Islet precursor cell (in vitro differentiated cells): Measurements from ENCODE around the gene HNMT.
"Not testable (repeated sequence)": the region's sequence is repeated elsewhere in the genome, so short reads cannot be mapped to it uniquely, and the experiment has no call there.

ENCODE experiments used
- DNase-seq: peaks from one replicate; pipeline ENCODE4 v3.0.0-alpha.2; 2018

Gene HNMT

DNA sequence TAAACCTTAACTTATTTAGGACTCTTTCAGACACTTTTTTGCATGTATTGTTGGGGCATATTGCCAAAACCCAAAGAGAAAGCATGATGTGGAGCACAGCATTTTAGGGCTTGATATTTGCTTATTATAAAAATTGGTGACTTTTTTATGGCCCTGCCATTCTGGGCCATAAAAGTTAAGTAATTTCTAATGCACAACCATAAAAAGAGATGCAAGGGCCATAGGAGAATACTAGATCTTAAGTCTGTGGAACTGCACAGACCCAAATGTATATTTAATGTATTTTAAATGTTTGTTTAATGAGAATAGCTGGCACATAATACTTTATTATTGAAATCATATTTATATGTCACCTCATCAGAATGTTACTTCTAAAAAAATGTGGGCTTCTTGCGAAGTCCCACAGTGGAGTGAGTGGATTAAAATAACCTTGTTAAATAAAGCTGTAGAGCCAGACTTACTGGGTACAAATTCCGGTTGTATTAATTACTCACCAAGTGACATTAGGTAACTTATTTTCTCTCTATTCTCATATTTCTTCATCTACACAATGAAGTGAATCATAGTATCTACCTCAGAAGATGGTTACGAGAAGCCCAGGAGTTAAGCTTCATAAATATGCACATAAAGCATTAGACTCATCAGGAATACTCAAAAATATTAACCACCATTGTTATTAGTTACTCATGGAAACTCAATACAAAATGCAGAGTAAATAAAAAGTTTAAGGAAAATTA lies 52.2 kb downstream of the HNMT start:
- no peak for DNase-seq

DNA sequence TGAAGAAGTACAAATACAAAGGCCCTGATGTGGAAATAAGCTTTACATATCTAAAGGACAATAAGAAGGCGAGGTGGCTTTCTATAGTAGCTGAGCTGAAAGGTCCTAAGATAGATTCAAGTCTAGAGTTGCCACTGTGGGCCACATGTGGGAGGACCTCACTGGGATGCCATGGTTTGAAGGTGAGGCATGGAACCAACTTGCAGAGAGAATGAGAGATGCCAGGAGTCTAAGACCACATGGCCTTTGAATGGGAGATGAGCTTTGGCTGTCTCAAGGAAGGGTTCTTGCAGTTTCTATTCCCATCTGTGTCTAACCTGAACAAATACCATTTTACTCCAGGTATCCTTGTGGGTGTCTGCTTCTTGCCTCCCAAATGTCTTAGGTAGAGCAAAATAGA lies 53.6 kb downstream of the HNMT start:
- no peak for DNase-seq

GRCh38 chr2:138018866-138019688 lies 54.8 kb downstream of the HNMT start:
- no peak for DNase-seq

GRCh38 chr2:138020432-138020831 lies 56.2 kb downstream of the HNMT start:
- DNase-seq, result no peak

GRCh38 chr2:138021154-138021553 lies 56.9 kb downstream of the HNMT start:
- no peak for DNase-seq

DNA sequence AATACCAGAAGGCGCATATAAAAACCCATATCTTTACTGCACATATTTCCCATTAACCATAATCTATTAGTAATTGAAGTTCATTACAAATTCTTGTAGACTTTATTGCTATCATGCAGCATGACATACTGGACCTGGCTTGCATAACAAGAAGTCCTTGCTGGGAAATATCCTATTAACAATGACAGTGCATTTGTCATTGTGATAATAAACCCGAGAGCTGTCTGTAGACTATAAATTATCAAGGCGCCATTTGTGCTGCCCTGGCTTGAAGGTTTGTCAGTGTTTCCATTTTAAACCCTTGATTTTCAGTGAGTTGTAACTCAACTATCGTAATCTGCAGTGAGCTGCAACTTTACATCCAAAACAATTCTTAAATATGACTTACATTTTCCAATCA lies 59.0 kb downstream of the HNMT start:
- DNase-seq, result no peak

GRCh38 chr2:138023976-138024375 lies 59.7 kb downstream of the HNMT start:
- DNase-seq, result no peak

DNA sequence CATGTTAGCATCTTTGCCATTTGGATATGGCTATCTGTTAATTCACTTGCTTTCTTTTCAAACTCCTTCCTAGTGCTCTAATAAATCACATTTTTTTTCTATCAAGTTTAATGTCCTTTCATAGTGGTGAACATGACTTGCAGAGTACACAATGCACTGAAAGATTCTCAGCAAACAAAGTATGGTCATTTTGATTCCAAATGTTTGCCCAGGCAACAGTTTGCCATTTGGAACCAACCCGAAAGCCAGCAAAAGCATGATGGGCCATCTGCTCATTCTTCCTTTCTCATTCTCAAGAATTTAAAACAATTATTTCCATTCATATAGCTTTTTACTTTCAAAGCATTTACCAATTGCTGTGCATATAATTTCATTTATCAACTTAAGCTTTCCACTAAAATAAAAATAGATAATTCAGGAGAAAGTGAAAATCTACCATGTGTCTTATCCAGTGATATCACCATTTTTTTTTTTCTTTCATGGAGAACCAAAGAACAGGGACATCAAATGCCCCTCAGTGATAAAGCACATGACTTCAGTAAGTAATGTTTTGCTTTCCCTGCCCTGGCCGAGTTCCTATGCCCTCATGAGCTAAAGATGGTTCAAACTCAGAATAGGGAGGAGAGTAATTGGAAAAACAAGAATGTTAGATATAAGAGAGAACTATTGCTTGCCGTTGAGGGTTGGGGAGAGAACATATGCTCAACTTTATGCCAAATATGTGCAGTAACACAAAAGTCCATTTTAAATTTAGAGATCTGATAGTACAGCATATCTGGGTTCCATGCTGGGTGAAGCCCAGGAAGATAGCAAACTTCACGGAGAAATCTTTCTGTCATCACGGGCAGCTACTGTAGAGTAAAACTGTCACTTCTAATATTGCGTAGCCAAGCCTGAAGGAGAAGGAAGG lies 62.1 kb downstream of the HNMT start:
- no peak for DNase-seq

DNA sequence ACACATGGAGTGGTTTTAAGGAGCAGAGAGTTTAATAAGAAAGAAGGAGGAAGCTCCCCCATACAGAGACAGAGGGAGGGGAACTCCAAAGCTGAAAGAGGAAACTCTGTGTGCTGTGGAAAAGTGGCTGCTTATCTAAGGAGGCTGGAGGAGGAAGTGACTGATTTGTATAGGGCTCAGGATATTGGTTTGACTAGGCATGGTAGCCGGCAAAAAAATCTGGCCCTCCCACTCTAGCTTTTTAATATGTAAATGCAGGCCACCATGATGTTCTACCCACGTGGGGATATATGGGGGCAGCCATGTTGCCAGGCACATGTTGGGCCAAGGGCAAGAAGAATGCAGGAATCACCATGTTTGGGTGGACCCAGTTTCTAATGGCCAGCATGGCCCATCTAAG lies 64.3 kb downstream of the HNMT start:
- DNase-seq, result no peak

GRCh38 chr2:138029276-138029675 lies 65.0 kb downstream of the HNMT start:
- DNase-seq, result no peak

GRCh38 chr2:138030459-138030858 lies 66.2 kb downstream of the HNMT start:
- no peak for DNase-seq

DNA sequence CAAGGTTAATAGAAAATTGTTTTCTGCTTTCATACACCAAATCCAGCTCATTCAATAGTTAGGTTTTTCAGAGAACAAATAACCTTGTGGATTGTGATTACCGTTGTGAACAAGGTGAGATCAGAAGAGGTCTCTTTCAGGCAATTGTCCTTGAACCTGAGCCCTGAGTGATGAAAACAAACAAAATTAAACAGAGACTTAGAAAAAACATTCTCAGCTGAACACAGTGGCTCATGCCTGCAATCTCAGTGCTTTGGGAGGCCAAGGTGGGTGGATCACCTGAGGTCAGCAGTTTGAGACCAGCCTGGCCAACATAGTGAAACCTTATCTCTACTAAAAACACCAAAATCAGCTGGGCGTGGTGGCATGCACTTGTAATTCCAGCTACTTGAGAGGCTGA lies 68.1 kb downstream of the HNMT start:
- no peak for DNase-seq

- DNase-seq, result no peak
These were observed 70.3 kb downstream of the HNMT start for GRCh38 chr2:138034536-138034935.

DNA sequence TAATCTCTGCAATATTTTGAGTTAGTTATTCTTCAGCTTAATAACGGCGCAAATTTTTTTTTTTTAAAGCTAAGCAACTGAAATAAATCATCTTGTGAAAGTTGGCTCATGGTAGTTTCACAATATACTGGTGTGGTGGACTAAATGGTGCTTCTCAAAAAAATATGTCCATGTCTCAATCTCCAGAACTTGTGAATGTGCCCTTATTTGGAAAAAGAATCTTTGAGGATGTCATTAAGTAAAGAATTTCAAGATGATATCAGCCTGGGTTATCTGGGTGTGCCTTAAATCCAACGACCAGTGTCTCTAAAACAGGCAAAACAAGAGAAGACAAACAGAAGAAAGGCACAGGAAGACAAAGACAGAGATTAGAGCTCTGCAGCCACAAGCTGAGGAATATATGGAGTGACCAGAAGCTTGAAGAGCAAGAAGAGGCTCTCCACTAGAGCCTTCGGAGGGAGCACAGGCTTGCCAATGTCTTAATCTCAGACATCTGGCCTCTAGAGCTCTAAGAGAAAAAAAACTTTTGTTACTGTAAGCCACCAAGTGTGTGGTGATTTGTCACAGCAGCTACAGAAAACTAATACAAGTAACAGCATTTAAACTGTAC lies 71.4 kb downstream of the HNMT start:
- peak; percentile 52 for DNase-seq

DNA sequence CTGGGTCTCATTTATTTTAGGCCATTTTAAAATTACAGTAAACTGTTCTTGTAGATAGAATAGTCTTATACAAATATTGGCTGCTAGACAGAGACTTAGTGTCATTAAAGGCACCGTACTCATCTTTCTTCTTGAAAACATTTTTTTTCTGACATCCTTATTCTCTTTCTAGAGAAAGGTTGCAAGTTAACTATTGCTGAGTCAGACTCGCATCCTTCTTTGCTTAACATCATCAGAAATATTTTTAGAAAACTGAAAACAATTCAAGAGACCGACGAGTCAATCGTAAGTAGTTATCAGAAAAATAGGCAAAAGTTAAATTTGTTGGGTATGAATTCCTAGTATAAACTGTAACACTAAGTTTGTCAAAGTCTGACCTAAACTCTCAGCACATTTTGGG lies 72.2 kb downstream of the HNMT start:
- no peak for DNase-seq

DNA sequence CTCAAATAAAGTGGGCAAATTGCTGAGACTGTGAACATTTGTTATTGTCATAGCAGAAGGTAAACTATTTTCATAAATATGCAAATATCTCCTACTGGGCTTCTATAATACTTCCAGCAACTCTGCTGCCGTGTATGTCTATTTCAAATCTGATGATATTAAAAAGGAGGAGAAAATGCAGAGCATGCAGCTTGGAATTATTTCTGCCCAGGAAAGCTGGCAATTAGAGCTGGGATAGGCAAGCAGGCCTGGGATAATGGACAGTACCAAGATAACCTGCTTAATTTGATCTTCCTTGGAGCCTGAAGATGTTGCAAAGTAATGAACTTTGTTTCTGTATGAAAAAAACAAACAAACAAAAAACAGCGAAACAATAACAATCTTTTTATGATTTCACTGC lies 72.8 kb downstream of the HNMT start:
- DNase-seq, result no peak

DNA sequence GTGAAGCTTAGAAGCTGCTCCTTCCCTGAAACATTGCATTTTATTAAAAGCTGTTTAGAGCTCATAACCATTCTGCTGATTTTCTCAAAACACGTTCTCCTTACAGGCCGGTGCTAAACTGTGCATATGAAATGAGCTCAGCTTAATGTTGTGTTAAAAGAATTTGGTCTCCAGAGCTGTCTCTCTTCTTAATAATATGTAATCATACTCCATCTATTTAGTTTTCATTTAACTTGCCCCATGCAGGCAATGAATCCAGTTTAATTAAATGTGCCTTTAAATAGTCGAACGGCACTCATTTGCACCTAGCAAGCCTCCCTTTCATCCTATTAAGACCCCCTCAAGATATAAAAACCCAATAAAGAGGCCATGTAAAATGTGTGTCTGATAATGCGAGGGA lies 76.3 kb downstream of the HNMT start:
- DNase-seq, result no peak

DNA sequence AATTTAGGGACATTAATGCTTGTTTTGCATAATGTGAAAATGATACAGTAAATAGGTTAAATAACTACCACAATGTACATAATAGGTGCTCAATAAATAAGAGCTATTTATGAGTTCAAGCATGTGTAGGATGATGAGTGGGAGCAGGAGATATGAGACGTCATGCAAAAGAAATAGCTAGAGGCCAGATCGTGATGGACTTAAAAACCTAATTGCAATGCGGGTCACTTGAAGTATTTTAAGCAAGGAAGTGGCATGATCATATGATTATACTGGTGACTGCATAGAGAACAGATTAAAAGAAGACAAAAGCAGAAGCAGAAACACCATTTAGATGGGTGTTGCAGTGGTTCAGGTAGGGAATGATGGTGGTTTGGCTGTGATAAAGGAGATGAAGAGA lies 78.0 kb downstream of the HNMT start:
- DNase-seq, result no peak

- not testable (repeated sequence) for DNase-seq
These were observed 79.3 kb downstream of the HNMT start for GRCh38 chr2:138043588-138043987.

DNA sequence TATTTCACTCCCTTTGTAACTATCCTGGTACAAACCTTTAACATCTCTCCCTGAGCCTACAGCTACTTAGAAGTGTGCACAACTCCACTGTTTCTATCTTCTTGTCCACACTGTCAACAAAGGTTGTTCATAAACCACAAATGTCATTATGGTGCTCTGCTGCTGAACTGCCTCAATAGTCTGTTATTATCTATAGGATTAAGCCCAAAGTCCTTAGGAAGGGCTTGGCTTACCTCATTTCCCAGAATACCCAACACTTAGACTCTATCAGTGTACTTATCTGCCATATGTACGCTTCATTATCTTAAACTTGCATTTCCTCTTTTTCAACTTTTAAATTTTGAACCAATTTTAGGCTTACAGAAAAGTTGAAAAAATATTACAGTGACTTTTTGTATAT lies 94.2 kb downstream of the HNMT start:
- no peak for DNase-seq

GRCh38 chr2:138059487-138060300 lies 95.4 kb downstream of the HNMT start:
- no peak for DNase-seq

- DNase-seq, result no peak
These were observed 96.0 kb downstream of the HNMT start for GRCh38 chr2:138060301-138060635.
